Stomach (tissue), 9 donors: ENCODE measurements around the gene CSRP1. TPM values are rescaled to one million over a fixed set of nuclear protein-coding genes. Genes with fewer than 3 reads are reported as not detected.

Experiments used
- DNase-seq, 2 donors: peaks; one replicate each; pipeline versions ENCODE4 v3.0.0 to v3.0.0-alpha.2; 2013 to 2019
- H3K27ac ChIP-seq, 5 donors: fragments of 200-600 bp in 4 of 5; sonication (generic) in 4 of 5; one replicate each; pipeline ENCODE4 v1.5.1; 2013 to 2019; ENCODE audit warnings: mild to moderate bottlenecking in 1 of 5, moderate library complexity in 1 of 5
- H3K27me3 ChIP-seq, 3 donors: fragments of 200-600 bp; sonication (generic); one replicate each; pipeline ENCODE4 v1.5.1; 2017 to 2019; ENCODE audit warnings: mixed run types in 1 of 3
- H3K36me3 ChIP-seq, 4 donors: fragments of 200-600 bp; sonication (generic); 1 replicate in 3 of 4; 2 replicates in 1 of 4; pipeline ENCODE4 v1.5.1; 2016 to 2019
- H3K4me1 ChIP-seq, 4 donors: fragments of 200-600 bp; sonication (generic); one replicate each; pipeline ENCODE4 v1.5.1; 2016 to 2019
- H3K4me3 ChIP-seq, 4 donors: fragments of 200-600 bp; sonication (generic) in 3 of 4; one replicate each; pipeline ENCODE4 v1.5.1; 2016 to 2019; ENCODE audit warnings: mild to moderate bottlenecking in 1 of 4
- H3K9me3 ChIP-seq, 4 donors: fragments of 200-600 bp; sonication (generic); one replicate each; pipeline ENCODE4 v1.5.1; 2016 to 2019
- EP300 ChIP-seq: sonication (generic); formaldehyde crosslinking; IDR thresholded peaks from one replicate; pipeline ENCODE4 v1.6.1; 2017; ENCODE audit warnings: antibody characterized with exemption
- POLR2A ChIP-seq, 4 donors: fragments of 450-650 bp; IDR thresholded peaks; one replicate each; pipeline ENCODE4 v1.6.1; 2016; ENCODE audit warnings: antibody characterized with exemption in 4 of 4, control low read depth in 2 of 4, mild to moderate bottlenecking in 1 of 4, moderate library complexity in 1 of 4
- POLR2AphosphoS5 ChIP-seq, 3 donors: sonication (generic); formaldehyde crosslinking; IDR thresholded peaks; one replicate each; pipeline ENCODE4 v1.6.1; 2016; ENCODE audit warnings: antibody characterized with exemption in 3 of 3
- WGBS, 5 donors: extraction: QIAGEN DNeasy Blood & Tissue Kit in 3 of 5; methylation state at CpG; one replicate each; pipeline versions ENCODE4 v1.1.5 to v1.1.7; 2013 to 2018; 5-methylcytosine and 5-hydroxymethylcytosine counted together
- intact Hi-C: fragments of 100-400 bp; cut with DNase I; formaldehyde crosslinking; loops from one replicate; pipeline ENCODE4 v1.15.1; 2023; ENCODE audit warnings: low total_unique reads
- polyA plus RNA-seq, 3 donors: library from polyadenylated mRNA; stranded (reverse); fragments of 200-250 nt; gene quantifications; one replicate each; pipeline ENCODE4 v1.2.3, GENCODE V29; 2013
- total RNA-seq, 5 donors: library from RNA; depleted of rRNA; stranded (reverse); fragments of >200 nt; gene quantifications; one replicate each; pipeline versions ENCODE4 v1.1.0 to v1.2.3, GENCODE V29; 2014 to 2016
- TF ChIP-seq, protein P1 (sequence below), 7 experiments: fragments of 450-650 bp in 4 of 7; fragments of 200-600 bp in 3 of 7; sonication (generic) in 3 of 7; IDR thresholded peaks; one replicate each; pipeline ENCODE4 v1.5.1; 2016 to 2019; ENCODE audit warnings: antibody characterized with exemption in 7 of 7, control low read depth in 2 of 7, mild to moderate bottlenecking in 1 of 7
- donor health status: healthy with polysubstance abuse.
- donor health status: Bipolar disorder and iron deficiency.
- donor health status: healthy.

Gene CSRP1
- total and polyA plus RNA-seq, 8 donors: 220 to 2,162 (median 528) TPM

DNA sequence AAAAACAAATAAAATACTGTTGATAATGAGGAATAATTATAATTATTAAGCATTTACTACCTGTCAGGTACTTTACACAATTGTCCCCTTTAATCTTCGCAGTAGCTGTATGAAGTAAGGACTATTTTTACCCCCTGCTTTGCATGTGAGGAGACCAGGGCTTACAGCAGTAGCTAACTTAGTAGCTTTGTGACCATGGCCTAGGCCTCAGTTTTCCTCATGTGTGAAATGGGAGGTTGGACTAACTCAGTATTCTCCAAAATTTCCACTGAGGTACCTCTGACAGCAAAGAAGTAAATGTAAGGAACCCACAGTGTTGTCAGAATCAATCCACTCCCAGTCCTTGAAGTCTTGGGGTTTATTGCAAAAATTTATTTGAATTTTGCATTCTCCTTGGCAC is 3.8 kb upstream of the CSRP1 start:
- no peak for DNase-seq
- H3K9me3 ChIP-seq: no peaks in the 10 kb centered on the region
- no peak overlapping the region for H3K4me3 ChIP-seq
- intact Hi-C loops: no loop called here
- H3K27me3 ChIP-seq: no peaks in the 10 kb centered on the region
- 85 to 100% (median 96%) methylated on average over 1 of the region's 1 CpG for WGBS, 5 donors
- no peaks in the 10 kb centered on the region for H3K36me3 ChIP-seq
- TF ChIP-seq, protein P1, sequence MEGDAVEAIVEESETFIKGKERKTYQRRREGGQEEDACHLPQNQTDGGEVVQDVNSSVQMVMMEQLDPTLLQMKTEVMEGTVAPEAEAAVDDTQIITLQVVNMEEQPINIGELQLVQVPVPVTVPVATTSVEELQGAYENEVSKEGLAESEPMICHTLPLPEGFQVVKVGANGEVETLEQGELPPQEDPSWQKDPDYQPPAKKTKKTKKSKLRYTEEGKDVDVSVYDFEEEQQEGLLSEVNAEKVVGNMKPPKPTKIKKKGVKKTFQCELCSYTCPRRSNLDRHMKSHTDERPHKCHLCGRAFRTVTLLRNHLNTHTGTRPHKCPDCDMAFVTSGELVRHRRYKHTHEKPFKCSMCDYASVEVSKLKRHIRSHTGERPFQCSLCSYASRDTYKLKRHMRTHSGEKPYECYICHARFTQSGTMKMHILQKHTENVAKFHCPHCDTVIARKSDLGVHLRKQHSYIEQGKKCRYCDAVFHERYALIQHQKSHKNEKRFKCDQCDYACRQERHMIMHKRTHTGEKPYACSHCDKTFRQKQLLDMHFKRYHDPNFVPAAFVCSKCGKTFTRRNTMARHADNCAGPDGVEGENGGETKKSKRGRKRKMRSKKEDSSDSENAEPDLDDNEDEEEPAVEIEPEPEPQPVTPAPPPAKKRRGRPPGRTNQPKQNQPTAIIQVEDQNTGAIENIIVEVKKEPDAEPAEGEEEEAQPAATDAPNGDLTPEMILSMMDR (IDR thresholded peaks at IDR 0.05): no peak
- no peak for TF ChIP-seq POLR2AphosphoS5 (IDR thresholded peaks at IDR 0.05)
- no peak for TF ChIP-seq EP300
- no peak for TF ChIP-seq POLR2A (IDR thresholded peaks at IDR 0.05)
- peaks cover 33 to 67% (median 50%) of the 10 kb centered on the region in 4 donors for H3K4me1 ChIP-seq
- H3K27ac ChIP-seq: peak overlapping the region in 3 of 5 donors; percentile 78 to 95 (median 83)

DNA sequence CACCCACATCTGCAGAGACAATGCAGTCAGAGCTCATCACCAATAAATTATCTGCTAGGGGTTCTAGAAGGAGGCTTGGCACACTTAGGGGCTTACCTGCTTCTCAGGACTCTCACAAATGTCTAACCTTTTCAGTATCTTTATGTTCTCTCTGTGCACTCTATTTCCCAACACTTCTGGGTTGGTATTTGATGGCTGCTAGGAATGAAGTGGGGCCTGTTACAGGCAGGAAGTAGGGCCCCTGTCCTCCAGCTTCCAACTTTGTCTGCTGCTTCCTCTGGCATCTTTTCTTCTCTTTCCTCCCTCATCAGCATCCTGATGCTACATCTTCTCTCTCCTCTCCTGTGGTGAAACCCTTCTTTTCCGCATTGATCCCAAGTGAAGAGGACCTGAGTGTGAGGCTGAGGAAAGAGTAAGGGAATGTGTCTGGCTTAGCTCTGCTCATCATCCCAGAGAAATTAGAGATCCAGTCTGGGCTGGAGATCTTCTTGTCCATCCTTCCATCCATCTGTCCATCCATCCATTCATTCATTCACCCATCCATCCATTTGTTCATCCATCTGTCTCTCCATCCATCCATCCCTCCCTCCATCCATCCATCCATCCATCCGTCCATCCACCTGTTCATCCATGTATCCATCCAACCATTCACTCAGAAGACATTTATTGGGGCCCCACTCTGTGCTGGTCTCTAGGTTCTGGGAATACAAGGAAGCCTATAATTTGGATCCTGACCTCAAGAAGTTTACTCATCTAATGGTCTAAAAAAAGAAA is 2.9 kb upstream of the CSRP1 start:
- Histone ChIP-seq H3K9me3 (no peaks in the 10 kb centered on the region), H3K27ac (peak overlapping the region in 3 of 5 donors; percentile 58 to 95 (median 93)), H3K27me3 (no peaks in the 10 kb centered on the region), H3K4me3 (no peak overlapping the region), H3K36me3 (no peaks in the 10 kb centered on the region), H3K4me1 (peaks cover 41 to 67% (median 57%) of the 10 kb centered on the region in 4 donors)
- TF ChIP-seq, protein P1 (IDR thresholded peaks at IDR 0.05): no peak
- TF ChIP-seq POLR2AphosphoS5 (IDR thresholded peaks at IDR 0.05) (no peak), POLR2A (IDR thresholded peaks at IDR 0.05) (no peak), EP300 (no peak)
- DNase-seq: no peak
- WGBS, 5 donors: 96 to 99% (median 97%) methylated on average over 2 of the region's 2 CpGs
- intact Hi-C loops: no loop called here

DNA sequence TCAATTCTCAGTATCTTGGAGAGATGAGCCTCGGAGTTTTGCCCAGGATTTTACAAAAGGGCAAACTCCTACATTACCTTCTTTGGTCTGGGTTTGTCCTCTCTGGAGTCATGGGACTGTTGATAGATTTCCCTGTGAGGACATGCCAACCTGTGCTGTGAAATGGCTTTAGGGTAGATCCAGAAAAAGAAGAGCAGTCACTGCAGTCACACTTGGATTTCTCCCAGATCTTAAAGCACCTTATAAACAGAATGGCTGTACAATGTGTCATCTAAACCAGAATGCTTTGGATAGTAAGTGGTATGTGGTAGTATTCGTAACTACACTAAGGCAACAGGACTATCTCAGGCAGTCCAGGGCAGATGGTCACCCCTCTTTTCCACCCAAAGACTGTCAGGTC is 1.9 kb upstream of the CSRP1 start:
- H3K4me3 ChIP-seq: no peak overlapping the region
- H3K9me3 ChIP-seq: no peaks in the 10 kb centered on the region
- peak overlapping the region in 4 of 5 donors; percentile 93 to 96 (median 95) for H3K27ac ChIP-seq
- 76 to 90% (median 88%) methylated on average over 2 of the region's 2 CpGs for WGBS, 5 donors
- peak in 1 of 3 donors; percentile 50 for TF ChIP-seq POLR2AphosphoS5 (IDR thresholded peaks at IDR 0.05)
- TF ChIP-seq POLR2A (IDR thresholded peaks at IDR 0.05): no peak
- intact Hi-C loops: no loop called here
- no peak for DNase-seq
- H3K27me3 ChIP-seq: no peaks in the 10 kb centered on the region
- H3K36me3 ChIP-seq: no peaks in the 10 kb centered on the region
- peaks cover 46 to 71% (median 66%) of the 10 kb centered on the region in 4 donors for H3K4me1 ChIP-seq

DNA sequence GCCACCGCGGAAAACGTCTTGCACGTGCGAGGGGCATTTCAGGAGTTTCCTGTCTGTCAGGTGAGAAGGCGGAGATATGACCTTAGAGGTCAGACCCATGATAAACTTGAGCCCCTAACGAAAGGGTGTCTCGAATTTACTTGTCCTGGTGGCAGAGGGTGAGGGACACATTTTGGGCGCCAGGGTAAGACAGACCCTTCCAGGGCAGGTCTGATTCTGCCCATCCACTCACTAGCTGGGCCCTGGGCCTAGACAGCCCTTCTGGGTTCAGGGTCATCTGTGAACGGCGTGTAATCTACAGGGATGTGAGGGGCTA is 395 bp upstream of the CSRP1 start:
- Histone ChIP-seq H3K27me3 (no peaks in the 10 kb centered on the region), H3K36me3 (no peaks in the 10 kb centered on the region), H3K27ac (peak overlapping the region; percentile 93 to 97 (median 95)), H3K9me3 (no peaks in the 10 kb centered on the region), H3K4me3 (peak overlapping the region; percentile 60 to 77 (median 74)), H3K4me1 (peaks cover 52 to 73% (median 67%) of the 10 kb centered on the region in 4 donors)
- DNase-seq: no peak
- no peak for TF ChIP-seq POLR2A (IDR thresholded peaks at IDR 0.05)
- intact Hi-C loops: no loop called here
- WGBS, 5 donors: 11 to 21% (median 19%) methylated on average over 10 to 11 of the region's 11 CpGs

DNA sequence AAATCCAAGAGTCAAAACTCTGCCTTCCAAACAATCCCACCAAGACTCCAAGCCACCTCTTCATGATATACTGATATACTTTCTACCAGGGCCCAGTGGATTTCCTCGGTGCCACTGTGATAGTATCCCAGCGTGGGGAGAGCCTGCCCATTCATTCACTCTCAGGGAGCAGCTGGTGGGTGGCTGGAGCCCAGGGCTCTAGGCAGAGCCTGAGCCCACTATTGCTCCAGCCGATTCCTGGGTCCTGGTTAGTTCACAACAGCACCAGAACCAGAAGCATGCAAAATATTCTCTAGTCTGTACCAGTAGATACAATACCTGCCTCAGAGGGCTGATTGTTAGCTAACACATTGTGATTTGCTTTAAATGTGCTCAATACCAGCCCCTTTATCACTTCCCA is 831 bp downstream of the CSRP1 start:
- peak overlapping the region; percentile 60 to 77 (median 74) for H3K4me3 ChIP-seq
- no peaks in the 10 kb centered on the region for H3K9me3 ChIP-seq
- DNase-seq: no peak
- intact Hi-C loops: no loop called here
- H3K36me3 ChIP-seq: no peaks in the 10 kb centered on the region
- TF ChIP-seq POLR2A (IDR thresholded peaks at IDR 0.05) (no peak), POLR2AphosphoS5 (IDR thresholded peaks at IDR 0.05) (no peak), EP300 (no peak)
- TF ChIP-seq, protein P1 (IDR thresholded peaks at IDR 0.05): no peak
- H3K27me3 ChIP-seq: no peaks in the 10 kb centered on the region
- peaks cover 46 to 72% (median 67%) of the 10 kb centered on the region in 4 donors for H3K4me1 ChIP-seq
- H3K27ac ChIP-seq: peak overlapping the region; percentile 93 to 97 (median 95)
- WGBS, 5 donors: 21 to 28% (median 25%) methylated on average over 3 of the region's 3 CpGs
